CD4-positive, alpha-beta T cell treated with Interleukin-17A for 4 hours (primary cell): Measurements from ENCODE around the gene NUP98.
"Not testable (repeated sequence)": the region's sequence is repeated elsewhere in the genome, so short reads cannot be mapped to it uniquely, and the experiment has no call there.

Experiments used
- DNase-seq: peaks from one replicate; pipeline ENCODE4 v3.0.0-alpha.2; 2020; ENCODE audit warnings: mixed read lengths

The NUP98 gene

DNA sequence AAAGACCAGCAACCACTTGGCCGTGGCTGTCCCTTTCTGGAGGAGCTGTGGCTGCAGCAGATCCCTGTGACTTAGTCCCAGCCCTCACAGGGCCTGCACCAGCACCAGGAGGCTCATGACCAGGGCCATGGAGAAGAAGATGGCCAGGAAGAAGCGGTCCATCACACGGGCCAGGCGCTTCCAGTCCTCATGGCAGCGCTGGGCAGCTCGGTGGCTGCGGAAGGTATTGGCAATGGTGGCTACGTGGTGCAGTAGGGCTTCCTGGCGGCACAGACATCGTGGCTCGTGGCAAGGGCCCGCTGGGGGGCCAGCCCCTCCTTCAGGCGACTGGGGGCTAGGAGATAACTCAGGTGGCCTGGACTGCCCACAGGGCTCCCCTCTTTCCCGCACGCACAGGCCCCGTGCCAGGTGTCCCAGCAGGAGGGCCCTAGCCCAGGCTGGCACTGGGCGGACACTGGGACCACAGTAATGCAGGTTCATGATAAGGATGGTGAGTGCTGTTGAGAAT, 131.3 kb downstream of the NUP98 start:
- no peak for DNase-seq

- DNase-seq, result no peak
Measured at GRCh38 chr11:3665336-3666022, 131.9 kb downstream of the NUP98 start.

DNA sequence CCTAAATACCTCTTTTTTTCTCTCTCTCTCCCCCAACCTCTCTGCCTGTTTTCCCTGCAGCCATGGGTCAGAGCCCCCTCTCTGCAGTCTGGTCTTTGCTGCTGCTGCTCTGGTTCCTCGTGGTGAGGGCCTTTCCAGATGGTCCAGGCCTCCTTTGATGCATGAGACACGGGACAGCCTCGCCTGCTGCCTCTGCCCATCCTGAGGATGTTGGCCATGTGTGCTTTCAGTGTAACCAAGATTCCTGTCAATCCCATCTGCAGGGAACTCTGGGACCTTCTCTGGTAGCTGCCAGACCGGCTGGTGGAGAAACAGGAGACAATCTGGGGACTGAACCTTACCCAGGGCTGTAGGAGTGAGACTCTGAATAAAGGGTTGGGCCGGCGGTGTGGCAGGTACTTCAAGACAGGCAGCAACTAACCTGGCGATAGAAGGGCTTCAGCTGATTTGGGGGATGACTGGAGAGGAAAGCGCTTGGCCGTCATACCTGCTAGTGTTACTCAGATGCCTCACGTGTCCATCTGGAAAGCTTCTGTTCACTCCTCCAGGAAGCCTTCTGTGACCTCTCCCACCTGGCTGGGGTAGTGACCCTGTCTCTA, 133.2 kb downstream of the NUP98 start:
- DNase-seq, result no peak

GRCh38 chr11:3662856-3663255, 134.5 kb downstream of the NUP98 start:
- DNase-seq, result no peak

- no peak for DNase-seq
Measured at GRCh38 chr11:3660960-3661359, 136.4 kb downstream of the NUP98 start.

DNA sequence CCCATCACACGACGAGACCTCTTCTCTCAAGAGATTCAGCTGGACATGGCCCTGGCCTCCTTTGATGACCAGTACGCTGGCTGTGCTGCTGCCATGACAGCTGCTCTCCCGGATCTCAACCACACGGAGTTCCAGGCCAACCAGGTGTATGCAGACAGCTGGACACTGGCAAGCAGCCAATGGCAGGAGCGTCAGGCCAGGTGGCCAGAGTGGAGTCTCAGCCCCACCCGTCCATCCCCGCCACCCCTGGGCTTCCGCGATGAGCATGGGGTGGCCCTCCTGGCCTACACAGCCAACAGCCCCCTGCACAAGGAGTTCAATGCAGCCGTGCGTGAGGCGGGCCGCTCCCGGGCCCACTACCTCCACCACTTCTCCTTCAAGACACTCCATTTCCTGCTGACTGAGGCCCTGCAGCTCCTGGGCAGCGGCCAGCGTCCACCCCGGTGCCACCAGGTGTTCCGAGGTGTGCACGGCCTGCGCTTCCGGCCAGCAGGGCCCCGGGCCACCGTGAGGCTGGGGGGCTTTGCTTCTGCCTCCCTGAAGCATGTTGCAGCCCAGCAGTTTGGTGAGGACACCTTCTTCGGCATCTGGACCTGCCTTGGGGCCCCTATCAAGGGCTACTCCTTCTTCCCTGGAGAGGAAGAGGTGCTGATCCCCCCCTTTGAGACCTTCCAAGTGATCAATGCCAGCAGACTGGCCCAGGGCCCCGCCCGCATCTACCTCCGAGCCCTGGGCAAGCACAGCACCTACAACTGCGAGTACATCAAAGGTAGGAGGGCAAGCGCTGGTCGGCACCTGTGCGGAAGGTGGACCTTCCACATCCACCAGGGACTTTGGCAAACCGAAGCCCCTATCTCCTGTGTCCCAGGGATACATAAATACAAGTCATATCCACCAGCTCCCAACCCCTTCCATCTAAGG, 137.5 kb downstream of the NUP98 start:
- DNase-seq, result no peak

DNA sequence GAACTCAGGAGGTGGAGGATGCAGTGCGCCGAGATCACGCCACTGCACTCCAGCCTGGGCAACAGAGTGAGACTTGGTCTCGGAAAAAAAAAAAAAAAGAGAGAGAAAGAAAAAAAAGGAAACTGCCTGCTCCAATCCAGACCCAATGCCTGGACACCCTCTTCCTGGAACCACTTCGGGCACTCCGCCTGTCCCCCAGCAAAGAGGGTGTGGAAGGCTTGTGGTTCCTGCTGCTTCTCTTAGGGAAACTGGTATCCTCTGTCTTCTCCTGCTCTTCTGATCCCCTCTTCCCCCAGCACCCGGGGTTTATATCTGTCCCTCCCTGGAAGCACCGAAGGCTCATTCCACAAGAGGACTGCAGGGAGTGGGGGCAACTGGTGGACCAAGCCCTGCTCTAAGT, 139.1 kb downstream of the NUP98 start:
- no peak for DNase-seq

DNA sequence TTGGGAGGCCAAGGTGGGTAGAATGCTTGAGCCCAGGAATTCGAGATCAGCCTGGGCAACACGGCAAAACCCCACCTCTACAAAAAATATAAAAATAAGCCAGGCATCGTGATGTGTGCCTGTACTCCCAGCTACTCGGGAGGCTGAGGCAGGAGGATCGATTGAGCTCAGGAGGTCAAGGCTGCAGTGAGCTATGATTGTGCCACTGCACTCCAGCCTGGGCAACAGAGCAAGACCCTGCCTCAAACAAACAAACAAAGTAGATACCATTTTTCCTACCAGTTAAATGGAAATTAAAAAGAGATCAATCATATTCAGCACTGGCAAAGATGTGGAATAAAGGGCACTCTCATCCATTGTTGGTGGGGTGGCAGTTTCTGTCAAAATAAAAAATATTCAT, 140.0 kb downstream of the NUP98 start:
- not testable (repeated sequence) for DNase-seq

DNA sequence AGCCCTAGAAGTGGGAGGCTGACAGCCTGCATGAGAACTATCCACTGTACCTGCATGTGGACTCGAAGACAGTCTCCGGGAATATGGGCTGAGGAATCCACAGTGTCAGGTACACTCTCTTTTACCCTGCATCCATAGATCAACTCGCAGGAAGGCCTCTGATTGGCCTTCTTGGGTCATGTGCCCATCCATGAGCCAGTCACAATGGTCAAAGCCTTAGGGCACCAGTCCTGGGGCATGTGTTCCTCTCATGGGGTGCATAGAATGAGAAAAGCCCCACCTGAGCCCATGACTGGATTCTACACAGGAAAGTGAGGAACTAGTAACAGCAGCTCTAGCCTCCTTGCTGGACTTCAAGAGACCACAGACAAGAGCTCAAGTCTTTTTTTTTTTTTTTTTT, 141.8 kb downstream of the NUP98 start:
- DNase-seq, result no peak

GRCh38 chr11:3652514-3652913, 144.8 kb downstream of the NUP98 start:
- DNase-seq, result not testable (repeated sequence)

DNA sequence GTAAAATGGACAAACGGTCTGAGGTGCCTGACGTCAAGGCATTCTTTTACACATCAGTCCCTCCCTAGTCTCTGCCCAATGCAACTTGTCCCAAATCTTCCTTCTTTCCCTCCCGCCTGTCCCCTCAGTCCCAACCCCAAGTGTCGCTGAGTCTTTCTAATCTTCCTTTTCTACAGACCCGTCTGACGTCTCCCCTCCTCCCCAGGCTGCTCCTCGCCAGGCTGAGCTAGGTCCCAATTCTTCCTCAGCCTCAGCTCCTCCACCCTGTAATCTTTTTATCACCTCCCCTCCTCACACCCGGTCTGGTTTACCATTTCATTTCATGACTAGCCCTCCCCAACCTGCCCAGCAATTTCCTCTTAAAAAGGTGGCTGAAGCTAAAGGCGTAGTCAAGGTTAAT, 148.0 kb downstream of the NUP98 start:
- not testable (repeated sequence) for DNase-seq

DNA sequence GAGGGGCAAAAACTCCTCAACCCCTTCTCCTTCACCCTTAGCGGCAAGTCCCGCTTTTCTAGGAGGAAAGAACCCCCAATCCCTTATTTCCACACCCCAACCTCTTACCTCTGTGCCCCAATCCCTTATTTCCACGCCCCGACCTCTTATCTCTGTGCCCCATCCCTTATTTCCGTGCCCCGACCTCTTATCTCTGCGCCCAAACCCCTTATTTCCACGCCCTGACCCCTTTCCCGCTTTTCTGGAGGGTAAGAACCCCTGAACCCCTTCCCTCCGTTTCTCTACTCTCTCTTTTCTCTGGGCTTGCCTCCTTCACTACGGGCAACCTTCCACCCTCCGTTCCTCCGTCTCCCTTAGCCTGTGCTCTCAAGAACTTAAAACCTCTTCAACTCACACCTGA, 148.5 kb downstream of the NUP98 start:
- not testable (repeated sequence) for DNase-seq

DNA sequence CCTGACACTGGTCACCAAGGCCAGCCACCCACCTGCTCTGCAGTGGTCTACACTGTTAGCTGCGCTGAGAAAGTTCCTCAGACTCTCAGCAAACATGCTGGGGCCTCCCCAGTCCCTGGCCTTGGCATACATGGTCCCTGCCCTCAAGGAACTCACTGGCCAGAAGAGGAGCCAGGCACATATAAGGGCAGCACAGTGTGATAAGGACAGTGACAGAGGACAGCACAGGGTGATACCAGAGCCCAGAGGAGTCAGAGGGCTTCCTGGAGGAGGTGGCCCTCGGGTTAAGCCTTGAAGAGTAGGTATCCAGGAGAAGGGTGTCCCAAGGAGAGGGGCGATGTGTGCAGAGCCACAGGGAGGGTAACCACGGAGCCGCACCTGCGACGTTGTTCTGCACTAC, 151.8 kb downstream of the NUP98 start:
- no peak for DNase-seq

DNA sequence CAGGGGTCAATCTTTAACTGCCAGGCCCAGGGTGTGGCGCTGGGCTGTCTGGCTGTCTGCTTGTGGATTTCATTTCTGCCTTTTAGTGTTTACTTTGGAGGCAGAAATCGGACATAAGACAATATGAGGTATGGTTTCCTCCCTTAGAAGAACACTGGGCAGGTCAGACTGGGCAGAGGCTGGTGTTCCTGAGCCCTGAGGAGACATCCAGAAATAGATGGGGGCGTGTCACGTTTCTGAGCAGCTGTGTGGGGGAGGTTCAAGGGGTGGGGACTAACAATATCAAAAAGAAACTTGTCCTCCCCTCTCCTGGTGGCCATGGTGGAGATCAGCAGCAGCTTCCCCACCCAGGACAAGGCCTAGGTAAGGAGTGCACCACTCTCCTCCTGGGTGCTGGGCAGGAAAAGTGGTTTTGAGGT, 152.5 kb downstream of the NUP98 start, which contains the start of gene ART1:
Gene ART1, plus strand, starts transcription at position 312 of the 419 bp plus-strand sequence. CDS start 14,086 bp downstream, outside the sequence.
- no peak for DNase-seq

DNA sequence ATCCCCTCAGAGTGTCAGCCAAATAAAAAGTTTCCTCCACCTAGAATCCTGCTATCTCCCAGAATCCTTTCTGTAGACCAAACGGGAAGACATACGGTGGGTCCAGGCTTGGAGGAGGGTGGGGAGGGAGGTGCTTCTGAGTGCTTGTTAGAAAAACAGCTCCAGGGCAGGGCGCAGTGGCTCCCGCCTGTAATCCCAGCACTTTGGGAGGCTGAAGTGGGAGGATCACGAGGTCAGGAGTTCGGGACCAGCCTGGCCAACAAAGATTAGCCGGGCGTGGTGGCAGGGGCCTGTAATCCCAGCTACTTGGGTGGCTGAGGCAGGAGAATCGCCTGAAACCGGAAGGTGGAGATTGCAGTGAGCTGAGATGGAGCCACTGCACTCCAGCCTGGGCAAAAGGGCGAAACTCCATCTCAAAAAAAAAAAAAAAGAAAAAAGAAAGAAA, 154.2 kb downstream of the NUP98 start:
- not testable (repeated sequence) for DNase-seq

DNA sequence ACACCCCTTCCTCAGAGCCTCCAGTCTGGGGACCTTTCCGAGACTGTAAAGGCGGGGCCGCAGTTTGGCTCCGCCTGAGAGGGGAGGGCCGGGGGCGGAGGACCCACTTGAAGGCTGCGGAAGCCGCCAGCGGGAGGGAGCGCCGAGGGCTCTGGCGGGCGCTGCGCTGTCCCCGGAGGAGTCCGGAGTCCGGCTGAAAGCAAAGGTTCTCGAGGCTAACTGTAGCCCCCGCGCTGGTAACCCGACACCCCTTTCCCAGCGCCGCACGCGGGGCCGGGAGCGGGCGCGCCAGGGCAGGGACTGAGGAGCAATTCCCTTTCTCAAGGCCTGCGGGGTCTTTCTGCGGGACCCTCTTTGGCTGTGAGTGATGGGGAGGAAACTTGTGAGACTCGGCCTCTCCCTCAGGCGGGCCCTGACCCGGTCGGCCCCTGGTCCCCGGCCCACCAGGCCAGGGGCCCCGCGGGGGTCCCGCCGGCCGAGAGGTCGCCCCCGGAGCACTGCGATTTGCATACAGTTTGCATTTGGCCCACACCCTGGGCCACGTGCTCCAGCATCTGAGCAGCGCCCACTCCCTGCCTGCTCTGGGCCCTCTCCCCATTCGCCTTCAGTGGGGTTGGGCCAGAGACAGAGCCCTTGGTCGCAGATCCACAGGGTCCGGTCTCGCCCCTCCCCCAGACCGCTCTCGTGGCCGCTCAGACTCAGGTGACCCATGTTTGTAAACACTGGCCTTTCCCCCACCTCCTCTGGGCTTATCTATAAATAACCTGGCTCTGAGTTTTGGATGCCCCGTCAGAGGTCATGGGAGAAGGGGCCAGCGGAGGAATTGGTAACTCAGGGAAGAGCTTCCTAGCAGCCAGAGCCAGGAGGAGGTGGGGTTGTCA, 155.0 kb downstream of the NUP98 start:
- DNase-seq, result peak; percentile 82

DNA sequence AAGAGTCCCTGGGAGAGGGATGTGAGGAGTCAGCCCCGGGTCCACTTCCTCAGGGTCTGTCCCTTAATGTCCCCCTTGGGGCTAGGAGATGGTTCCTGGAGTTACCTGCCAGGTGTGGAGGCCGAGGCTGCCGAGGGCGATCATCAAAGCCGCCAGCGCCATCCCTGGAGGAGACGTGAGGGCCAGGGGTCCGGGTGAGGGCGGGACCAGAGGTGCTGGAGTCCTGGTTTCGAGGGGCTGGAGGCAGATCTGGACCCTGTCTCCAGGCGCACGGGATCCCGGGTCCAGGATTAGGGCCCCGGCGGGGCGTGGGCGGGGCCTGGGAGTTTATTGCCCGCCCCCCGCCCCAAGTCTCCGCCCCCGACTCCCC, 155.7 kb downstream of the NUP98 start, which contains the start of gene ART5:
Gene ART5, minus strand, starts transcription at position 292 of the 370 bp plus-strand sequence. Its CDS starts 130 bp downstream, at position 162.
- DNase-seq, result no peak

DNA sequence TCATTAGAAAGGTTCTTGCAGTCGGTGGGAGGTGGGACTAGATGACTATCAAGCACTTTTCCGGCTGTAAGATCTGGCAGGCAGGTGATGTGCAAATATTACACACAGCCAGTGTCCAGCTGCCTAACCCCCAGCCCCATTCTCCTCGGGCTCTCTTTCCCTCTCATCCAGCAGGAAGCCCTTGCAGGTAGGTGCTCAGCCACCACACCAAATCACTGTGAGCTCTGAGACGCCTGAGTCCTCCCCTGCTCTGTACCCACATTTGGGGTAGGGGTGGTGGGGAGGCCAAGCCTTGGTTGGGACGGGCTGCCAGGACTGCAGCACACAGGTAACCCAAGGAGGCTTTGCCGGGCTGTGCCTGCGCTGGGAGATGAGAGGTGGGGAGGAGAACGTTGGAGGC, 156.2 kb downstream of the NUP98 start:
- DNase-seq, result no peak

DNA sequence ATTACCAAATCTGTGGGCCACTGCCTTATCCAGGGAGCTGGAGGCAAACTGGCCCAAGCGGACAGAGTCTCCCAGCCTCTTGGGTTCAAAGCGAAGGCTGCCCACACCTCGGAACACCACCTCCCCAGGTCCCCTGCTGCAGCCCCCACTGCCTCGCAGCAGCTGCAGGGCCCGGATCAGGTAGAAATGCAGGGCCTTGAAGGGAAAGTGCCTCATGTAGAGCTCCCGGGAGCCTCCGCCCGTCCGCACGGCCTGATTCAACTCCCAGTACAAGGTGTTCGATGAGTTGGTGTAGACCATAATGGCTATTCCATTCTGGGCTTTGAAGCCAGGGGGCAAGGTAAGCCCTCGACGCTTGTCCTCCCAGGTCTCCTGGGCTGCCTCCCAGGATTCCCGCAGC, 157.5 kb downstream of the NUP98 start:
- no peak for DNase-seq

GRCh38 chr11:3638513-3638912, 158.8 kb downstream of the NUP98 start:
- no peak for DNase-seq

GRCh38 chr11:3637201-3637600, 160.2 kb downstream of the NUP98 start:
- no peak for DNase-seq
